ENCODE data around the gene RPN2.

- TF ChIP-seq SP1 (IDR thresholded peaks at IDR 0.05) (no peak), SUZ12 (IDR thresholded peaks at IDR 0.05) (no peak), FOXM1 (IDR thresholded peaks at IDR 0.05; ENCODE audit: borderline replicate concordance) (no peak), BHLHE40 (IDR thresholded peaks at IDR 0.05; ENCODE audit: borderline replicate concordance) (no peak), NFRKB (IDR thresholded peaks at IDR 0.05) (no peak), CTBP1 (IDR thresholded peaks at IDR 0.05; ENCODE audit: borderline replicate concordance) (no peak), FOXK2 (IDR thresholded peaks at IDR 0.05) (no peak), ZNF384 (IDR thresholded peaks at IDR 0.05) (no peak), ELF4 (IDR thresholded peaks at IDR 0.05) (no peak), FOXA1 (IDR thresholded peaks at IDR 0.05) (no peak)
These were observed 67.6 kb downstream of the RPN2 start for GRCh38 chr20:37246736-37247135.

Data from HEK293T (cell line).